Neural cell (in vitro differentiated cells): ENCODE data around the gene CNST. TPM values are rescaled to one million over a fixed set of nuclear protein-coding genes. Genes with fewer than 3 reads are reported as not detected.

Source experiments
- H2AFZ ChIP-seq: fragments of 200-600, 300-800 bp; sonication (generic), shearing (Covaris generic); 2 replicates; pipeline ENCODE4 v1.6.0; 2014; ENCODE audit warnings: low read depth, mild to moderate bottlenecking, antibody characterized with exemption, low read length, moderate library complexity
- H3F3A ChIP-seq: fragments of 200-600 bp; shearing (Covaris generic); 2 replicates; pipeline ENCODE4 v1.6.1; 2016; ENCODE audit warnings: mild to moderate bottlenecking, moderate library complexity, mixed read lengths, antibody characterized with exemption, low read length; ENCODE audit not compliant: insufficient read depth, poor library complexity, severe bottlenecking
- H3K27ac ChIP-seq: fragments of 200-600, 300-800 bp; sonication (generic), shearing (Covaris generic); 2 replicates; pipeline ENCODE4 v1.5.1; 2014; ENCODE audit warnings: mild to moderate bottlenecking, low read length, moderate library complexity
- H3K27me3 ChIP-seq: fragments of 300-800, 200-600 bp; sonication (generic), shearing (Covaris generic); 2 replicates; pipeline ENCODE4 v1.6.0; 2014; ENCODE audit warnings: mild to moderate bottlenecking, low read depth, low read length, moderate library complexity; ENCODE audit not compliant: insufficient read depth
- H3K36me3 ChIP-seq: fragments of 300-800, 200-600 bp; sonication (generic), shearing (Covaris generic); 2 replicates; pipeline ENCODE4 v1.5.1; 2014; ENCODE audit warnings: mild to moderate bottlenecking, antibody characterized with exemption, low read length, moderate library complexity; ENCODE audit not compliant: insufficient read depth
- H3K4me2 ChIP-seq: fragments of 300-800, 200-600 bp; sonication (generic), shearing (Covaris generic); 2 replicates; pipeline ENCODE4 v1.6.0; 2014; ENCODE audit warnings: mild to moderate bottlenecking, low read length
- H3K4me3 ChIP-seq: fragments of 300-800, 200-600 bp; sonication (generic), shearing (Covaris generic); 2 replicates; pipeline ENCODE4 v1.5.1; 2014; ENCODE audit warnings: mild to moderate bottlenecking, low read length, moderate library complexity
- H3K79me2 ChIP-seq: fragments of 200-600 bp; shearing (Covaris generic); replicated peaks from 2 replicates; pipeline ENCODE4 v1.6.0; 2014; ENCODE audit warnings: mild to moderate bottlenecking, low read length, moderate library complexity; ENCODE audit not compliant: insufficient read depth
- H3K9ac ChIP-seq: fragments of 300-800, 200-600 bp; sonication (generic), shearing (Covaris generic); 2 replicates; pipeline ENCODE4 v1.6.1; 2016; ENCODE audit warnings: mild to moderate bottlenecking, low read length, mixed read lengths
- H3K9me2 ChIP-seq: fragments of 200-600 bp; shearing (Covaris generic); 2 replicates; pipeline ENCODE4 v1.6.1; 2016; ENCODE audit warnings: mild to moderate bottlenecking, low read length, mixed read lengths; ENCODE audit not compliant: insufficient read depth
- H3K9me3 ChIP-seq: fragments of 200-600, 300-800 bp; sonication (generic), shearing (Covaris generic); 2 replicates; pipeline ENCODE4 v1.6.1; 2016; ENCODE audit warnings: mild to moderate bottlenecking, mixed run types, low read length, moderate library complexity, mixed read lengths
- H4K20me1 ChIP-seq: fragments of 200-600 bp; shearing (Covaris generic); 2 replicates; pipeline ENCODE4 v1.6.1; 2016; ENCODE audit warnings: mild to moderate bottlenecking, mixed run types; ENCODE audit not compliant: insufficient read depth
- CTCF ChIP-seq: fragments of 450-650 bp; IDR thresholded peaks from 2 replicates; pipeline ENCODE4 v1.5.1; 2014; ENCODE audit warnings: antibody characterized with exemption, mild to moderate bottlenecking, moderate library complexity; ENCODE audit not compliant: poor library complexity, severe bottlenecking
- EP300 ChIP-seq: fragments of 450-650 bp; conservative IDR thresholded peaks from 2 replicates; pipeline ENCODE4 v1.6.1; 2014; ENCODE audit warnings: antibody characterized with exemption, mild to moderate bottlenecking, moderate library complexity; ENCODE audit not compliant: poor library complexity, severe bottlenecking
- EZH2 ChIP-seq: fragments of 200-600, 300-800 bp; shearing (Covaris generic), sonication (generic); IDR thresholded peaks from 2 replicates; pipeline ENCODE4 v1.6.1; 2014; ENCODE audit warnings: antibody characterized with exemption, low read length, borderline replicate concordance, mild to moderate bottlenecking; ENCODE audit not compliant: insufficient read depth, poor library complexity, severe bottlenecking
- MXI1 ChIP-seq: fragments of 450-650 bp; conservative IDR thresholded peaks from 2 replicates; pipeline ENCODE4 v1.6.1; 2014; ENCODE audit warnings: antibody characterized with exemption, mild to moderate bottlenecking; ENCODE audit not compliant: poor library complexity, severe bottlenecking
- POLR2AphosphoS5 ChIP-seq: IDR thresholded peaks from 2 replicates; pipeline ENCODE4 v1.6.1; 2012
- RAD21 ChIP-seq: fragments of 450-650 bp; conservative IDR thresholded peaks from 2 replicates; pipeline ENCODE4 v1.6.1; 2014; ENCODE audit warnings: antibody characterized with exemption, mild to moderate bottlenecking, moderate library complexity
- REST ChIP-seq: IDR thresholded peaks from 2 replicates; pipeline ENCODE4 v1.6.1; 2012; ENCODE audit warnings: borderline replicate concordance
- SMC3 ChIP-seq: fragments of 450-650 bp; conservative IDR thresholded peaks from 2 replicates; pipeline ENCODE4 v1.6.1; 2014; ENCODE audit warnings: antibody characterized with exemption, mild to moderate bottlenecking, moderate library complexity; ENCODE audit not compliant: poor library complexity
- TAF1 ChIP-seq: IDR thresholded peaks from 2 replicates; pipeline ENCODE4 v1.6.1; 2012; ENCODE audit warnings: low read depth
- polyA plus RNA-seq: library from polyadenylated mRNA; depleted of rRNA; stranded (reverse); fragments of >200 nt; gene quantifications from 2 replicates; pipeline ENCODE4 v1.2.3, GENCODE V29; 2014

CNST gene
- polyA plus RNA-seq, 1 donor from 2014 or later: 26.3 TPM

GRCh38 chr1:246642719-246643118 lies 76.5 kb downstream of the CNST start:
- no peaks in the 10 kb centered on the region for H3K79me2 ChIP-seq
- no peaks in the 10 kb centered on the region for H3F3A ChIP-seq
- no peaks in the 10 kb centered on the region for H3K9me3 ChIP-seq
- H4K20me1 ChIP-seq: no peaks in the 10 kb centered on the region
- TF ChIP-seq REST (no peak), EZH2 (no peak), POLR2AphosphoS5 (no peak), MXI1 (no peak), EP300 (no peak), SMC3 (no peak), TAF1 (no peak), CTCF (no peak)
- no peak overlapping the region for H2AFZ ChIP-seq
- no peak overlapping the region for H3K4me2 ChIP-seq
- no peaks in the 10 kb centered on the region for H3K27me3 ChIP-seq
- no peak overlapping the region for H3K27ac ChIP-seq
- H3K4me3 ChIP-seq: no peak overlapping the region
- no peak overlapping the region for H3K9ac ChIP-seq
- no peaks in the 10 kb centered on the region for H3K9me2 ChIP-seq
- peaks cover 6% of the 10 kb centered on the region for H3K36me3 ChIP-seq

GRCh38 chr1:246647113-246647512 lies 80.9 kb downstream of the CNST start:
- H3K9ac ChIP-seq: no peak overlapping the region
- H3K79me2 ChIP-seq: no peaks in the 10 kb centered on the region
- H3K27ac ChIP-seq: no peak overlapping the region
- no peaks in the 10 kb centered on the region for H3F3A ChIP-seq
- H3K4me2 ChIP-seq: no peak overlapping the region
- no peak overlapping the region for H2AFZ ChIP-seq
- H3K4me3 ChIP-seq: no peak overlapping the region
- H3K27me3 ChIP-seq: no peaks in the 10 kb centered on the region
- H3K9me3 ChIP-seq: no peaks in the 10 kb centered on the region
- peaks cover 6% of the 10 kb centered on the region for H3K36me3 ChIP-seq
- TF ChIP-seq SMC3: peak; percentile 51
- TF ChIP-seq EP300: no peak
- peak; percentile 54 for TF ChIP-seq RAD21
- TF ChIP-seq CTCF: peak; percentile 55
- no peaks in the 10 kb centered on the region for H4K20me1 ChIP-seq
- H3K9me2 ChIP-seq: no peaks in the 10 kb centered on the region
